Omental fat pad (tissue), 4 donors: ENCODE measurements around the gene CTSA. TPM values are rescaled to one million over a fixed set of nuclear protein-coding genes. Genes with fewer than 3 reads are reported as not detected.
"Not testable (repeated sequence)": the region's sequence is repeated elsewhere in the genome, so short reads cannot be mapped to it uniquely, and the experiment has no call there.

ENCODE experiments used
- ATAC-seq: fragments of 150-250 bp; one replicate; pipeline ENCODE4 v1.9.1; 2016; ENCODE audit warnings: mild to moderate bottlenecking, moderate library complexity; ENCODE audit not compliant: low FRiP score
- DNase-seq: peaks from one replicate; pipeline ENCODE4 v3.0.0-alpha.2; 2019; ENCODE audit warnings: low spot score
- total RNA-seq, 4 donors: library from RNA; depleted of rRNA; stranded (reverse); fragments of >200 nt; gene quantifications; one replicate each; pipeline ENCODE4 v1.1.0, GENCODE V29; 2016
- TF ChIP-seq, protein P1 (sequence below), 3 donors: fragments of 450-650 bp; IDR thresholded peaks; one replicate each; pipeline ENCODE4 v1.5.1; 2016 to 2017; ENCODE audit warnings: antibody characterized with exemption in 3 of 3, mild to moderate bottlenecking in 3 of 3, moderate library complexity in 2 of 3

CTSA gene
- total RNA-seq, 4 donors from 2014 or later = 79.2 to 148 (median 85.9) TPM

DNA sequence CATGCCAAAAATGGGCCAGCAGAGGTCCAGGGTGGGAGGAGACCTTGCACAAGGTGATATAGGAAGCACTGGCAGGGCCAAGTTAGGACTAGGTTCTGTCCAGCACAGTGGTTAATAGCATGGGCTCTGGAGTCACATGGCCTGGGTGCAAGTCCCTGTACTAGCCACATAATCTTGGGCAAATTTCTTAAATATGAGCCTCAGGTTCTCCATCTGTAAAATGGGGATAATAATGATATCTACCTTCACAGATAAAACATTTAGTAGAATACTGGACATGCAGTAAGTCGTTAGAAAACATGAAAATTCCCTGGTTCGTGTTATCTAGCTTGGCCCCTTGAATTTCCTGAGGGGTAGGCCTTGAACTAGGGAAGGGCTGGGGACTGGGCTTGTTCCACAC, 6.2 kb downstream of the CTSA start:
- TF ChIP-seq, protein P1, sequence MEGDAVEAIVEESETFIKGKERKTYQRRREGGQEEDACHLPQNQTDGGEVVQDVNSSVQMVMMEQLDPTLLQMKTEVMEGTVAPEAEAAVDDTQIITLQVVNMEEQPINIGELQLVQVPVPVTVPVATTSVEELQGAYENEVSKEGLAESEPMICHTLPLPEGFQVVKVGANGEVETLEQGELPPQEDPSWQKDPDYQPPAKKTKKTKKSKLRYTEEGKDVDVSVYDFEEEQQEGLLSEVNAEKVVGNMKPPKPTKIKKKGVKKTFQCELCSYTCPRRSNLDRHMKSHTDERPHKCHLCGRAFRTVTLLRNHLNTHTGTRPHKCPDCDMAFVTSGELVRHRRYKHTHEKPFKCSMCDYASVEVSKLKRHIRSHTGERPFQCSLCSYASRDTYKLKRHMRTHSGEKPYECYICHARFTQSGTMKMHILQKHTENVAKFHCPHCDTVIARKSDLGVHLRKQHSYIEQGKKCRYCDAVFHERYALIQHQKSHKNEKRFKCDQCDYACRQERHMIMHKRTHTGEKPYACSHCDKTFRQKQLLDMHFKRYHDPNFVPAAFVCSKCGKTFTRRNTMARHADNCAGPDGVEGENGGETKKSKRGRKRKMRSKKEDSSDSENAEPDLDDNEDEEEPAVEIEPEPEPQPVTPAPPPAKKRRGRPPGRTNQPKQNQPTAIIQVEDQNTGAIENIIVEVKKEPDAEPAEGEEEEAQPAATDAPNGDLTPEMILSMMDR (IDR thresholded peaks at IDR 0.05) = no peak
- ATAC-seq (no peak), DNase-seq (no peak)

DNA sequence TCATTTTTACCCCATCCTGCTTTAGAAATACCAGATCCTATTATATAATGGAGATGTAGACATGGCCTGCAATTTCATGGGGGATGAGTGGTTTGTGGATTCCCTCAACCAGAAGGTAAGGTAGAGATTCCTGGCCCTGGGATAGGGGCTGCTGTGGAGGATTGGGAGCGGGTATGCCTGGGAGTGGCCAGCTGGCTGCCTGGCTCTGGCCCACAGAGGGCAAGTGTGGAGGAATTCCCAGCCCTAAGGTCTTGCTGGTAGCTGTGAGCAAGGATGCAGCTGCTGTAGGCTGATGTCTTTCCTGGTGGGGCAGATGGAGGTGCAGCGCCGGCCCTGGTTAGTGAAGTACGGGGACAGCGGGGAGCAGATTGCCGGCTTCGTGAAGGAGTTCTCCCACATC, 6.6 kb downstream of the CTSA start:
- TF ChIP-seq, protein P1 (IDR thresholded peaks at IDR 0.05) = no peak
- DNase-seq = no peak
- no peak for ATAC-seq

DNA sequence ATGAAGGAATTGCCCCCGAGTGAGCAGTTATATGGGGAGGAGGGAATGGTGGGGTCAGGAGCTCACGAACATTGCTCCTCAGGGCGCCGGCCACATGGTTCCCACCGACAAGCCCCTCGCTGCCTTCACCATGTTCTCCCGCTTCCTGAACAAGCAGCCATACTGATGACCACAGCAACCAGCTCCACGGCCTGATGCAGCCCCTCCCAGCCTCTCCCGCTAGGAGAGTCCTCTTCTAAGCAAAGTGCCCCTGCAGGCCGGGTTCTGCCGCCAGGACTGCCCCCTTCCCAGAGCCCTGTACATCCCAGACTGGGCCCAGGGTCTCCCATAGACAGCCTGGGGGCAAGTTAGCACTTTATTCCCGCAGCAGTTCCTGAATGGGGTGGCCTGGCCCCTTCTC, 7.2 kb downstream of the CTSA start:
- ATAC-seq (no peak), DNase-seq (no peak)
- TF ChIP-seq, protein P1 (IDR thresholded peaks at IDR 0.05) = no peak

DNA sequence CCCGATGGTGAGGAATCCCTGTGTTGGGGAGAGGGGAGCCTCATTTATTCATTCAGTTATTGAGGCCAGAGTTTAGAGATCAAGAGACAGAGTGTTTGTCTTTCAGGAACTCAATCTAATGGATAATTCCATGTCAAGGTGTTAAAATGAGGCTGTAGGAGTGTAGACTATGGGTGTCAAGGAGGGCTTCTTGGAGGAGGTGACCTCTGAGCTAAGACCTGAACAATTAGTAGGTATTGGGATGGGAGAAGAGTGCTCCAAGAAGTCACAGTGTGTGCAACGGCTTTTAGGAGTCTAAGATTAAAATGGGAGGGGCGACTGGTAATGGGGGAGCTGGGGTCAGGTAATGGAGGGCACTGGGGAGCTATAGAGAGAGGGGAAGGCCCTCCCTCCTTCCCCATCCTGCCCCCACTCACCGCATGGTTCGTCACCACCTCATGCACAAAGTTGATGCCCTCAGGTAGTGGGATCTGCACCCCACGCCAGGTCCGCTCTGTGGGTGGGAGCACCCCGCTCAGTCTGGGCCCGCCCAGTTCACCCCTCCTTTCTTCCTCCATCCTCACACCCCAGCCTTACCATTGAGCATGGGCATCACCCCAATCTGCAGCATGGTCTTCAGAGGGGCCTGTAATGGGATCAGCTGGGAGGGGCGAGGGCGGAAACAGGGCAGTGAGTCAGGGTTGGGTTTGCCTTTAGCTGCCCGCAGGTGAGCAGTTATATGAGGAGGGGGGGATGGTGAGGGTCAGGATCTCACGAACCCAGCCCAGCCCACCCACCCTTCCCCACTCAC, 8.1 kb downstream of the CTSA start:
- DNase-seq (no peak), ATAC-seq (no peak)
- TF ChIP-seq, protein P1 (IDR thresholded peaks at IDR 0.05) = no peak

DNA sequence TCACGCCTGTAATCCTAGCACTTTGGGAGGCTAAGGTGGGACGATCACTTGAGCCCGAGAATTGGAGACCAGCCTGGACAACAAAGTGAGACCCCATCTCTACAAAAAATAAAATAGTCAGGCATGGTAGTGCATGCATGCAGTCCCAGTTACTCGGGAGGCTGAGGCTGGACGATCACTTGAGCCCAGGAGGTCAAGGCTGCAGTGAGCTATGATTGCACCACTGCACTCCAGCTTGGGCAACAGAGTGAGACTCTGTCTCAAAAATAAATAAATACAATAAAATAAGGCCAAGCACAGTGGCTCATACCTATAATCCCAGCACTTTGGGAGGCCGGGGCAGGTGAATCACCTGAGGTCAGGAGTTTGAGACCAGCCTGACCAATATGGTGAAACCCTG, 10.2 kb downstream of the CTSA start:
- not testable (repeated sequence) for ATAC-seq, DNase-seq

DNA sequence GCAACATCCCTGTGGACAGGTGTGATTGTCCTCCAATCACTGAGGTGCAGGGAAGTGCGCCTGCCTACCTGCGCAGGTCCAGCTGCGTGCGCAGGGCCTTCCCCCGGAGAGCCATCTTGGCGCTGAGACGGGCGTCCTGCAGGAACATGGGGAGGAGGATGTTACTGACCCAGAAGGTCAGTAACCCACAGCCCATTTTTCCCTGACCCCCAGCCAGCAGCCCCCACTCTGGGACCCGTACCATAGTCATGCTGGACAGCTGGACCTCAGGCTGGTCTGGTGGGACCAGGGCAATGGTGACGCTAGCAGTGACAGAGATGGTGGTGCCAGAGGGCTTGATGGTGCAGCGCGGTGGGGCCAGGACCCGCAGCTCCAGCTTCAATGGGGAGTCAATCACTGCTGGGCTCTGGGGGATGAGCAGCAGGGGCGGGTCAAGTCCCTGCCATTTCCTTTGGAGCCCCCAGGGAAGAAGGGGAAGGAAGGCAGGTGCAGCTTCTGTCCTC, 11.1 kb downstream of the CTSA start:
- DNase-seq (no peak), ATAC-seq (no peak)
- TF ChIP-seq, protein P1 (IDR thresholded peaks at IDR 0.05) = no peak

DNA sequence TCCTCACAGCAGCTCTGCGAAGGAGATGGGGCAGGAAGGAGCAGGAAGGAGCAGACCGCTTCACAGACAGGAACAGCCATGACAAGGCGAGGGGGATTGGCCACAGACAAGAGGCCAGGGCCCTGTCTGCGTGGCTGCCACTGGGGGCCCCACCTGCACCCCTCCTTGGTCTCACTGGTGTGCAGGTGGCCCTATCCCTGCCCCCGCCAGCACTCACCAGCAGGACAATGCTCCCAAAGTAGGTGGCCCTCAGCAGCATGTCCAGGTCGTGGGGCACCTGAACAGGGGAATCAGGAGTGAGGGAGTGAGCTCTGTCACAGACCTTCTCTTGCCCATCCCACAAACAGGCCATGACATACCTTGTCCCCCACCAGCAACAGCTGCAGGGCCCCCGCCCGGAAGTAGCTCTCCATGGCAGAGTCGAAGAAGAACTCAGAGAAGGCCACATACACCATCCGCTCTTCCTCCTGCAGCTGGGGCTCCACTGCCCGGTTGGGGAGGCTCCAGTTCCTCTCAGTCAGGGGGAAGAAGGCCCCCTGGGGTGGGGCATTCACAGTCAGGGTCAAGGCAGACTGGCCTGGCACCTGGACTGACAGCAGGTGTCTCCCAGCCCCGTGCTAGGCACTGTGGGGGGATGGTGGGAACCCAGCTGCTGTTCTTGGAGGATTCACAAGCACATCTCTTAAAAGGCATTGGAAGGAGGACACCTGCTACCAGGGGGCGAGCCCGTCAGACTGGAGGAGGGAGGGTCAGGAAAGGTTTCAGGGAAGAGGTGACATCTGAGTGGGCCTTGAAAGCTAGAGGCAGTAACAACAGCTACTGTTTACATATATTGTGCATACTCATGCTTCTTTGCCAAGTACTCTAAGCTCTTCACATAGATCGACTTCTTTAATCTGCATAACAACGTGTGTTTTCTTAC, 13.7 kb downstream of the CTSA start:
- TF ChIP-seq, protein P1 (IDR thresholded peaks at IDR 0.05) = no peak
- ATAC-seq = no peak
- DNase-seq = no peak
